Measurements from ENCODE around the gene C9orf78.

GRCh38 chr9:129777769-129778130 is 57.3 kb downstream of the C9orf78 start:
- TF ChIP-seq CTCF (IDR thresholded peaks at IDR 0.05) (no peak), POLR2A (IDR thresholded peaks at IDR 0.05) (no peak)
